Glomerular visceral epithelial cell (primary cell): ENCODE results near the gene LCE1F.

Experiments used
- DNase-seq: peaks from one replicate; pipeline ENCODE4 v3.0.0-alpha.2; 2016; ENCODE audit errors: extremely low spot score

LCE1F gene, protein sequence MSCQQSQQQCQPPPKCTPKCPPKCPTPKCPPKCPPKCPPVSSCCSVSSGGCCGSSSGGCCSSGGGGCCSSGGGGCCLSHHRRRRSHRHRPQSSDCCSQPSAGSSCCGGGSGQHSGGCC

DNA sequence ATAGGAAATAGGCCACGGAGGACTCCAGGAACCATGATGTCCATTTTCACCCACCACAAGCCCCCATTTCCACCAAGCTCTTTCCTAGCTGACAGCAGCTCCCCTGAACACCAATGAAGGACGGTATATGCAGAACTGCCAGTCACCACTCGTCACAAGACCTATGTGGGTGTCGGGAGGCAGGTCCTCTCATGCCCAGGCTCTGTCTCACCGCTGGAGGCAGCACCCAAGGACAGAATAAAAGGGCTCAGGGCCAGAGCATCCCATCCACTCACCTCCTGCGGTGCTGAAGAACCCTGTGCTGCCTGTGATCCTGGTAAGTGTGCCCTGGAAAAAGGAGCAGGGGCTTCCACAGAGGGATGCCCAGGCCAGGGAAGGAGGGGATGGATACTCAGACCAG lies at the start of gene LCE1F:
Gene LCE1F, plus strand, starts transcription at position 266 of the 400 bp plus-strand sequence. CDS start 1,232 bp downstream, outside the sequence.
- DNase-seq: no peak

DNA sequence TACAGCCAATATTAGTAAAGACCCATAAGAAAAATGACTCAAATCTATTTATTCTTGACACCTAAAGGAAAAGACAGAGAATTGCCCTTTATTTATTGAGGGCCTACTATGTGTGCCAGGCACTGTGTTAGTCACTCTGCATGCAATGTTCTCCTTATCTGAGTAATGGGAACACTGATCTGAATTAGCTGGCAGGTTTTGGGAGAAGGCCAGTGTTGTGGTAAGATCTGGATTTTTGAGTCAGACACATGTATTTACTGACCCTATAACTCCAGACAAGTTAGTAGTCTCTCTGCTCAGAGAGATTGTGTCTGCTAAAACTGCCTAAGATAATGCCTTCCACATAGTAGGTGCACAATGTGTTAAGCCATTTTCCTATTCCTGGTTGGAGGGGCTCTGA lies 49.7 kb upstream of the LCE1F start:
- no peak for DNase-seq

DNA sequence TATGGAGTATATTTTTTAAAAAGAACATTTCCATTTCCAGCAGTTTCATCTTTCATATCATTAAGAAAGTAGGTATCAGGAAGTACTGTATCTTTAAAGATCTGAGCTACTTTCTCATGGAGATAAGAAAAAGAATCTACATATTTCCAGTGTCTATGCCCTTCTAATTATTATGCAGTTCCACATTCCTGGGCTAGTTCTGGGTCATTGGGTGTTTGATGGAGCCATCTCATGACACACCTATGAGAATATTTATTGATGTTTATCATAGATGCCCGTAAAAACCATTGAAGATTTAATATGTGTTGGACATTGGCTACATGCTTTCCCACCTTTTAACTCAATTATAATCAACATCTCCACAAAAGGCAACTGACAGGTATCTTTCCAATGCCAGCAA lies 46.0 kb upstream of the LCE1F start:
- no peak for DNase-seq

DNA sequence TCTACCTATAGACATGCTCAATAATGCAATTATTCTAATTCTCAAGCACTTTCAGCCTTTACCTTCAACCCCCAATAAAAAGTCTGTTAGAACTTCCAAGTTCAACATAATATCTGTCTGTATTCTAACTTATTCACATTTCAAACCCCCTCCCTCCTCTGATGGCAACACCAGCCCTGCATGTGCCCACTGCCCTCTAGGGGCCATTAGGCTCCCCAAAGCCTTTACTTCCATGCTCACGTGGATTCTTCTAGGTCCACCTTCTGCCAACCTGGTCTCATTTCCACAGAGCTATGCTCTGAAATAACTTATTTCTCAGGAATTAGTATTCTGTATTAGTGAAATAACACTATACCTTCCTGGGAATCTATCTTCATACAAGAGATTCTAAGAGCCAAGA lies 39.3 kb upstream of the LCE1F start:
- no peak for DNase-seq

DNA sequence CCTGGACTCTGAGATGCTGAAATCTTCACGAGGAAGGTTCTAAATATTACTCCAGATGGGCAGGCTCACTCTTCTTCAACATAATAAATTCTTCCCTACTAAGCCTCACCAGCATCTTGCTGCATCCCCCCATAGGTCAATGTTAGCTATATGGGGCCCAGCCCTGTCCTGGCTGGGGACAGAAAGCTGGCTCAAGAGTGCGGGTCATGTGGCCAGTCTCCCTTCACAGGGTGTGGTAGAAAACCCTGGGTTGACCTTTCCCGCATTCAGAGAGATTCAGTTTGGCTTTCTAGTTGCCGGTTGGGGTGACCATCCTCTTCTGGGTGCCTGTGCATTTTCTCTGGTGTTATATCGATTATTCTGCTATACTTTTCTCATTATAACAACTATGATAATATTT lies 36.9 kb upstream of the LCE1F start:
- no peak for DNase-seq

DNA sequence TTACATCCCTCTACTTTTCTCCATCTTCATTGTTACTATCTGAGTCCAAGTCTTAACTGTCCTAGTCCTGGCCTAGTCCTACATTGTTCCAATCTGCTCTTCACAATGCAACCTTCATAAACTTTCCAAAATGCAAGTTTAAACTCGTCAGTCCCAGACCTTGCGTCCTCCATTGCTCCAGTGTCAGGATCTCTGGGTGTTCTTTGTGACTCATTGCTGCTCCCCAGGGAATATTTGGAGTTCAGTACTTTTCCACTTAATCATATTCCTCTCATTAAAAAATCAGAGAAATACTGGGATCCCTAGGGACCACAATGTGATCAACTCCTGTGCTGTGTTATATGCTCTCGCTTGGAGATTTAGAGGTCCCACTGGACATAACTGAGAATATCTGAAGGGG lies 35.1 kb upstream of the LCE1F start:
- no peak for DNase-seq

DNA sequence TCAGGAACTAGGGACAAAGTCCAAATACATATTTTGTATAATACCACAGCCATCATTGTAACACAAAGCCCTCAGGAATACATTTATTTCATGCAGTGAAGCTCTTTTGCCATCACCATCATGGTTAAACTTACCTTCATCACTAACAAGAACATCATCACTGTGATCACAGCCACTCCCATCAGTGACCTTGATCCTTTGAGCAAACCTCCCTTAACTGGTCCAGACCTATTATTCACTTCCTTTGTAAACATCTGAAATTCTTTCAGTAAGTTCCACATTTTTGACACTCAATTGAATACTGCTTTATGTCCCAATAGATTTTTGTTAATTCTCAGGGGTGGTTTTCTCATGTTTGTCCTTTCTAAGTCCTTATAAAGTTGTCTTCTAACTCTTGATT lies 33.3 kb upstream of the LCE1F start:
- no peak for DNase-seq

DNA sequence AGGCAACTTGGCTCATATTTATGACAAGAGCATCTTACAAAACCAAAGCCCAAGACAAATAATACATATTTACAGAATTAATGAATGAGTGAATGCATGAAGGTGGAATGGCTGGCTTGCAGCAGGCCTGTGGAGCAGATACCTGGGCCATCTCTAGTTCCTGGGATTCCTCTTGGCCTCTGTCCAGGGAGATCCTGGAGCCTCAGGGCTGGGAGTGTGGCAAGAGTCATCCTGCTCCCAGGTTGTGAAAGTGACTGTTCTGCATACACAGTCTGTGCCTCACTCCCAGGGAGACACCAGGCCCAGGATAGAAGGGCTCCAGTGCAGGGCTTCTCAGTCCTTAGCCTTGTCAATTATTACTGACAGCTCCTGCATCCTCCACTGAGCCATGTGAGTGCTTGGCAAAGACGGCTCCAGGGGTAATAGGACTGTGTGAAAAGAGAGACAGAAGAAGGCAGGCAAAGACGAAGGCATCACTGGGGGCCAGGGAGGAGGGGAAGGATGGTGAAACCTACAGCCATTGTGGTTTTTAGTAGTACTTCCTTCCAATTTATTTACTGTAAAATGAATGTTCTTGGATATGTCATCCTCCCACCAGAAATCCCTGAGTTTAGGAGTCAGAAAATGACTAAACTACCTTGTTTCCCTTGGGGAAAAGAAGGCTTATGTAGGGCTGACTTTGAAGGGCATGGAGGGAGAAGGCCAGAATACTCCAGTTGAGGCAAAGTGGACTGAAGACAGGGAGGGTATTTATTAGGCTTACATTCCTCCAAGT lies 31.4 kb upstream of the LCE1F start:
- DNase-seq: no peak

DNA sequence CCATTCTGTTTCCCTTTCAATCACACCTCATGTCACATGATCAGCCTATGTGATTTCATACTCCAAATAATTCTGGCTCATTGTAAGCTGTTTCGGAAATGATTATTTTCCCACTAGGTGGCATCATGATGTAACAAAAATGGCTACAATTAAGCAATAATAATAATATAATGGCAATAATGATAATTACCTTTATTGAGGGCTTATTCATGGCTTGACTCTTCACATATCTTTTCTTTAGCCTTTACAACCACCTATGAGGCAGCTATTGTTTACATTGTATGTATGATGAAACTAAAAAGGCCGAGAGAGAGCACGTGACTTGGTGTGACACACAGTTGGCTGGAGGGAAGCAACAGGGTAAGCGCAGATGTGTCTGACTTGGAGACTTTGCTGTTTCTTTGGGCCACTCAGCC lies 29.6 kb upstream of the LCE1F start:
- no peak for DNase-seq

DNA sequence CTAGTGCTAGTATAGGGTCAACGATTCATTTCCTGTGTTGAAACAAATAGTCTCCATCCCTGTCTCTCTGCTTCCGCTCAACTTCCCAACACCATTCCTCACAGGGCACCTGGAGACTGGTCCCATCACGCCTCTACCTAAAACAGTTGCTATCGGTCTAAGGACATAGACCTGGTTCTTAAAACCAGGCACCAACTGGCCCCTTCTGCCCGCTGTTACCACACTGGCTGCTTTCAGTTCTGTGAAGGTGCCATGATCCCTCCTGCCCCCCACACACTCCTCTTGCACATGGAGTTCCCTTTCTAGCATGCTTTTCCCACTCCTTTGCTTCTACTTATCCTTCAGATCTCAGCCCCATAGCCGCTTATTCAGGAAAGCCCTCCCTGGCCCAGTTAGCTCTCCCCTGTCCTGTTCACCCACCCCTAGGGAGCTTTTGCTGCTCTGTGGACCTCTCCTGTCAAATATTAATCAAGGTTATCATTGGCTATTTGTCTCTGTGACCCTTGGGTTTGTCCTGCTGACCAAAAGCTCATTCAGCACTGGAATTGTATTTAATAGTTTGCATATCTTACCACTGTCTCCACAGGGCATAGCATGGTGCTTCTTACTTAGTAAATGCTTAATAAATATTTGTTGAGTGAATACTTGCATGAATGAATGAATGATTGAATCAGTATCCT lies 29.0 kb upstream of the LCE1F start:
- no peak for DNase-seq

DNA sequence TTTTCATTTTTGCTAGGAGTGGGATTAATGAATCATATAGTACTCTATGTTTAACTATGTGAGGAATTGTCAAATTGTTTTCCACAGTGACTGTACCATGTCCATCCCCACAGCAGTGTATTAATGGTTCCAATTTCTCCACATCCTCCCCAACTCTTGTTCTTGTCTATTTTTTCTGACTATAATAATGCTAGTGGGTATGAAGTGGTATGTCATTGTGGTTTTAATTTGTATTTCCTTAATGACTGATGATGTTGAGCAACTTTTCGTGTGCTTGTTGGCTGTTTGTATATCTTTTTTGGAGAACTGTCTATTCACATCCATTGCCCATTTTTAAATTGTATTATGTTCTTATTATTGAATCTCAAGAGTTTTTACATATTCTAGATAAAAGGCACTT lies 27.1 kb upstream of the LCE1F start:
- no peak for DNase-seq

DNA sequence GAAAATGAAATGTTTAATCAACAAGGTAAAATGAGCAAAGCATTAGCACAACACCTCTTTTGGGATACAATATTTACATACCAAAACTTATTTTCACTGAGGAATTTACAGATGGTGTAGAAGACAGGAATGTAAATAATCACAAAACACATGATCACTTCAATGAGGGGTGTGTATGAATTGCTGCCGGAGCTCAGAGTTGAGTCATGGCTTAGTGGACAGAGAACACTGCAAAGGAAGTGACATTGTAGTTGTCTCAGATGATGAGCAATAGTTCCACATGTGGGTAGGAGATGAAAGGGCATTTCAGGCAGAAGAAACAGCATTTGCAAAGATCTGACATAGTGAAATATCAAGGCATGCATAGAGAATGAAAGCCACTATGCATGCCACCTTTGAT lies 22.7 kb upstream of the LCE1F start:
- DNase-seq: no peak

DNA sequence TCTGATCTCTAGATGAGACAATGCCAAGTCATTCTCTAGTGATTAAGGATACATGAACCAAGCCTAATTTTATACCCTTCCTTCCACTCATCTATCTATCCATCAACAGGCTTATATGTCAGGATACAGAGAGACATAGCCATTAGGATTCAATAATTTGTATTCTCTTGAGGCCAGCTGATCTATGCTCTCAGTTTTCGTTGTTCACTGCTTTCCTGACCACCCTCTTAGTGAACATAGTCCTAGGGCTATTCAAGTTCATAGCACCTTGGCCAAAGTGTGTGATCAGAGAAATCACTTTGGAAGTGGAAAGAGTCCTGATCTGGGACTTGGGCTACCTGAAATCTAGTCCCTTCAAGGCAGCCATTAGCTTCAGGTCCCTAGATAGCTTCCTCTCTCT lies 21.4 kb upstream of the LCE1F start:
- DNase-seq: no peak

DNA sequence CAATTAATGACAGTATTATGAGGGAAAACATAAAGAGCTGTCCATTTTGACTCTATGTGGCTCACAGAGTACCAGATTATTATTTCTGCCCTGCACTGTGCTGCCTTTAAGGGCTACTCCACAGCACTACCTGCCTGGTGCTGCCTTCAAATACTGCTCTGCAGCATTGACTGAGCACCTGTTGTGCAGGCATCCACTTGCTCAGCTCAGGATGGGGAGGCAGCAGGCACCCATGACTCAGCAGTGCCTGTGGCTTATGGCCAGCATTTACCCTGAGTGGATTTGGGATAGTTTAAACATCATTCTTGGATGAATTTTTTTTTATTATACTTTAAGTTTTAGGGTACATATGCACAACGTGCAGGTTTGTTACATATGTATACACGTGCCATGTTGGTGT lies 18.1 kb upstream of the LCE1F start:
- DNase-seq: no peak

DNA sequence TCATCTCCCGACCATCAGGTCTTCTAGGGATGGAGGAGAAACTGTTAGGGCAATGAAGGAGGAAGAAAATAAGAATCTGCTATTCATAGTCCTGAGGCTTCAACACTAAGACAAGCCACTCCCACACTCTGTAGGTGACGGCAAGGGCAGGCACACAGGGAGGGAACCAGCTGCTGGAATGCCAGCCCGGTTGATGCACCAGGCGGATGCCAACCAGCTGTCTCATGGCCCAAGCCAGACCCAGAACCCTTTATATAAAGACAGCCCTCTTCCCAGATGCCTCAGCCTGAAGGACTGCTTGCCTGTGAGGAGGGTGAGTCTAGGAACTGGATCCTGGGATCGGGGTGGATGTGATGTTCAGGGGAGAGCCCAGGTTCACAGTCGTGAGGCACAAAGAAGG lies 17.2 kb upstream of the LCE1F start, which contains the start of gene KPRP:
Gene KPRP, plus strand, starts transcription at position 279 of the 400 bp plus-strand sequence. CDS start 1,564 bp downstream, outside the sequence.
- DNase-seq: no peak

DNA sequence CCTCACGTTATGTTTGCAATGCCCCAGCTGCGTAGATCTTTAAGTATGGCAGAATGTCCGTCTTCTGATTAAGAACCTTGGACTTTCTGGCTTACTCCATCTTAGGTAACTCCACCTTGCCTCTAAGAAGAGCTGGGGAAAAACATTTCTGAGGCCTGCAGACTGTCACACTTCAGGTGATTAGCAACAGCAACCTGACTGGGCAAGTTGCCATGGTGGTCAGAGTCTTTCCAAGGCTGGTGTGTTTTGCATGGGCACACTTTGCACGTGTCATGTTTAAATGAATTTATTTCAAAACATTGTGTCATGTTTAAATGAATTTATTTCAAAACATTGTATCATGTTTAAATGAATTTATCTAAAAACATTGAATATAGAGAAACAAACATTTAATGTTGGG lies 16.3 kb upstream of the LCE1F start:
- DNase-seq: no peak

DNA sequence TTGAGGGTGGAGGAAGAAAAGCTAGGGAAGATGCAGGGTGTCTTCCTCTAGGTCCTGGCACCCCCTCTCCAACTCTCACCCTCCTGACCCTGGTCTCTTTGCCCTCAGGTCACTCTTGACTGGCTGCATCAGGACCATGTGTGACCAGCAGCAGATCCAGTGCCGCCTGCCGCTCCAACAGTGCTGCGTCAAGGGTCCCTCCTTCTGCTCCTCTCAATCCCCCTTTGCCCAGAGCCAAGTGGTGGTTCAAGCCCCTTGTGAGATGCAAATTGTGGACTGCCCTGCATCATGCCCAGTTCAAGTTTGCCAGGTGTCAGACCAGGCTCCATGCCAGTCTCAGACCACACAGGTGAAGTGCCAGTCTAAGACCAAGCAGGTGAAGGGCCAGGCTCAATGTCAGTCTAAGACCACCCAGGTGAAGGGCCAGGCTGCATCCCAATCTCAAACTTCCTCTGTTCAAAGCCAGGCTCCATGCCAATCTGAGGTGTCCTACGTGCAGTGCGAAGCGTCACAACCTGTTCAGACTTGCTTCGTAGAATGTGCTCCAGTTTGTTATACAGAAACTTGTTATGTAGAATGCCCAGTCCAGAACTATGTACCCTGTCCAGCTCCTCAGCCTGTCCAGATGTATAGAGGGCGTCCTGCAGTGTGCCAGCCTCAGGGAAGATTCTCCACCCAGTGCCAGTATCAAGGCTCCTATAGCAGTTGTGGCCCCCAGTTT lies 15.3 kb upstream of the LCE1F start:
- DNase-seq: no peak

DNA sequence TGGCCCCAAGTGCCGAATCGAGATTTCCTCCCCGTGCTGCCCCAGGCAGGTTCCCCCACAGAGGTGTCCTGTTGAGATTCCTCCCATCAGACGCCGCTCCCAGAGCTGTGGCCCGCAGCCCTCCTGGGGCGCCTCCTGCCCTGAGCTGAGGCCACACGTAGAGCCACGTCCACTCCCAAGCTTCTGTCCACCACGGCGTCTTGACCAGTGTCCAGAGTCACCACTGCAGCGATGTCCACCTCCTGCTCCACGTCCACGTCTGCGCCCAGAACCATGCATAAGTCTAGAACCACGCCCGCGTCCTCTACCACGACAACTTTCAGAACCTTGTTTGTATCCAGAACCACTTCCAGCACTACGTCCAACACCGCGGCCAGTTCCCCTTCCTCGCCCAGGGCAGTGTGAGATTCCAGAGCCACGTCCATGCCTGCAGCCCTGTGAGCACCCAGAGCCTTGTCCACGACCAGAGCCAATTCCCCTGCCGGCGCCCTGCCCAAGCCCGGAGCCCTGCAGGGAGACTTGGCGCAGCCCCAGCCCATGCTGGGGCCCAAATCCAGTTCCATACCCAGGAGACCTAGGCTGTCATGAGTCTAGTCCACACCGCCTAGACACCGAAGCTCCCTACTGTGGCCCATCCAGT lies 14.3 kb upstream of the LCE1F start:
- no peak for DNase-seq

DNA sequence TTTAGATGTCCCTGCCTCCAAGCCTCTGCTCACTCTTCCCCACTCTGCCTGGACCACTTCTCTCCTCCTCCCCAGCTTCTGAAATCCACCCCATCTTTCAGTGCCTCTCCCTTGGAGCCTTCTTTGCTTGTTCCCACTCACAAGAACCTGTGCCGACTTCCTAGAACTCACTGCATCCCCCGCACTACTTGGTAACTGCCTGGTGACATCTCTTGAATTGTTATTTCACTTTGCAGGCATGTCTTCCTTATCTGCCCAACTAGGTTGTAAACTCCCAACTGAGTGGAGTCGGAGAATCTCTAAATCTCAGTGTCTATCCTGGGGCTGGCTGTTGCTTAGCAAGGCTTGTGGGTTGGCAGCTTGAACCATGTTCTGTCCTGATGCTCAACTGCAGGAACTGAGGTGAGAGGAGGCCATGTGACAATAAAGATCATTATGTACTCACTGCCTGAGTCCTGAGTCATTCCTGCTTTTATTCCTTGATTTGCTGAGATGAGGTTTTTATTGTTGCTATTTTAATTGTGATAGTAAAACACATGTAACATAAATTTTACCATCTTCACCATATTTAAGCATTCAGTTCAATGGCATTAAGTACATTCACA lies 13.2 kb upstream of the LCE1F start:
- DNase-seq: no peak

DNA sequence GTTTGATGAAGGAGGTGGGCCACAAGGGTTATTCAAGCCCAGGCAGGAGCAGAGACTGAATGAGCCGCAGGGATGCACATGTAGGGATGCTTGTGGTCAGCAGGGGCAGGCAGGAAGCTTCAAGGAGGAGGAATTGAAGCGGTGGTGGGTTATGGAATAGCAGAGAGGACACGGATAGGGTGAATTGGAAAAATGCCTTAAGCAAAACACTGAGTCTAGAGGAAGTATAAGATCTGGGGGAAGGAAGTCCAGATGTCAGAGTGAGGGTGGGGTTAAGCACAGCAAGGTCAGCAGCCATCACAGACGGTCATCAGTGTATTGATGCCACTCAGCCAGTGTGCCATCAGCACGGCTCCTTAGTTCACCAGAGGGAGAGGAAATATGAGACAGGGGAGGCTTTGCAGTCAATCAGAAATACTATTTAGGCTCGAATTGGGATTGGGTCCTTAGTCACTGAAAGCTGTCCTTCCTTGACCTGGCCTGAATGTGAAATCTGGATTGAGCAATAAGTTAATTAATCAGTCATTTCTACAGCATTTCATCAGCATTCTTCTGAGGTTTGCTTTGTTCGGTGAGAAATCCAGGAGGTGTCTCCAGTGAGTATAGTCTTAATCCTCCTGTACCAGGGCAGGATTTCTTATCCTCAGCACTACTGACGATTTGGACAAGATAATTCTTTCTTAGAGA lies 6.0 kb upstream of the LCE1F start:
- DNase-seq: no peak

DNA sequence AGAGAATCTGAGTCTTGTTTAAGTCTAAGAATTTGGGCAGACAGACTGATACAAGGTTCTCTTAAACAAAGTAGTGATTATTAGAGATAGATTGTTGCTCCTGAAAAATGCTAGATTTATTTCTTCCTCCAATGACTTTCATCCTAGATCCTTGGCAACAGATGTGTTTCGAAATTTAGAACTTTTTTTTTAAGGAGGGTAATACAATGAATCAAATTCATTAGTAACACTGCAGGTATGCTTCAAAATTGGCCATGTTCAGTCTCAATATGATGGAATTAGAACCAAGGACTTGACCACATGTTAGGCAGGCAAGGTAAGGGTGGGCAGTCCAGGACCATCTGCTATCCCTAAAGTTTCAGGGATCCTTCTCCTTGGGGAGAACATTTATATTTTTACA lies 4.5 kb upstream of the LCE1F start:
- DNase-seq: no peak
